Fibroblast of lung (primary cell): ENCODE results near the gene RALGPS2. TPM values are rescaled to one million over a fixed set of nuclear protein-coding genes. Genes with fewer than 3 reads are reported as not detected.

Experiments
- DNase-seq, 2 donors: peaks; one replicate each; pipeline versions ENCODE4 v3.0.0 to v3.0.0-alpha.2; 2010; ENCODE audit warnings: low read depth in 2 of 2
- H2AFZ ChIP-seq: 2 replicates; pipeline ENCODE4 v1.5.1; 2012; ENCODE audit warnings: low read length, control low read depth, inconsistent platforms
- H3K27ac ChIP-seq: 2 replicates; pipeline ENCODE4 v1.5.1; 2011; ENCODE audit warnings: low read length, control low read depth; ENCODE audit not compliant: insufficient read depth
- H3K27me3 ChIP-seq: 2 replicates; pipeline ENCODE4 v1.5.1; 2011; ENCODE audit warnings: mild to moderate bottlenecking, low read length; ENCODE audit not compliant: control insufficient read depth, insufficient read depth
- H3K36me3 ChIP-seq: 2 replicates; pipeline ENCODE4 v1.5.1; 2011; ENCODE audit warnings: low read length; ENCODE audit not compliant: control insufficient read depth, insufficient read depth
- H3K4me1 ChIP-seq: 2 replicates; pipeline ENCODE4 v1.5.1; 2011; ENCODE audit warnings: low read length; ENCODE audit not compliant: control insufficient read depth, insufficient read depth; ENCODE audit errors: extremely low read depth
- H3K4me2 ChIP-seq: 2 replicates; pipeline ENCODE4 v1.5.1; 2011; ENCODE audit warnings: low read length, control low read depth; ENCODE audit not compliant: insufficient read depth; ENCODE audit errors: extremely low read depth
- H3K4me3 ChIP-seq, 4 experiments: fragments of 200-600 bp in 1 of 4; sonication (generic) in 1 of 4; replicated peaks in 1 of 4; 2 replicates each; pipeline ENCODE4 v1.5.1; 2011 to 2016; ENCODE audit warnings: low read length in 4 of 4, low read depth in 3 of 4, mild to moderate bottlenecking in 3 of 4, control low read depth in 2 of 4, inconsistent platforms in 1 of 4, mixed read lengths in 1 of 4; ENCODE audit not compliant: insufficient read depth in 1 of 4; ENCODE audit errors: control extremely low read depth in 1 of 4
- H3K79me2 ChIP-seq: 2 replicates; pipeline ENCODE4 v1.5.1; 2012; ENCODE audit warnings: mild to moderate bottlenecking, low read length, inconsistent platforms; ENCODE audit not compliant: control insufficient read depth, insufficient read depth
- H3K9ac ChIP-seq: 2 replicates; pipeline ENCODE4 v1.5.1; 2011; ENCODE audit warnings: mild to moderate bottlenecking, low read length, control low read depth; ENCODE audit not compliant: insufficient read depth
- H3K9me3 ChIP-seq: 2 replicates; pipeline ENCODE4 v1.5.1; 2012; ENCODE audit warnings: low read depth, low read length; ENCODE audit not compliant: control insufficient read depth, insufficient read depth
- H4K20me1 ChIP-seq: 2 replicates; pipeline ENCODE4 v1.5.1; 2011; ENCODE audit warnings: low read length; ENCODE audit not compliant: control insufficient read depth, insufficient read depth; ENCODE audit errors: extremely low read depth
- EZH2 ChIP-seq: IDR thresholded peaks from 2 replicates; pipeline ENCODE4 v1.5.1; 2012; ENCODE audit warnings: low read length, control low read depth, mild to moderate bottlenecking; ENCODE audit errors: missing control alignments
- polyA plus RNA-seq, 2 donors: library from polyadenylated mRNA; depleted of rRNA in 1 of 2; stranded (reverse) in 1 of 2; unstranded in 1 of 2; fragments of >200 nt; gene quantifications; 2 replicates each; pipeline ENCODE4 v1.2.1, GENCODE V29; 2011 to 2012; ENCODE audit warnings: missing spikeins in 1 of 2
- total RNA-seq: library from RNA; depleted of rRNA; stranded (reverse); fragments of >200 nt; gene quantifications from 2 replicates; pipeline ENCODE4 v1.2.1, GENCODE V29; 2014
- TF ChIP-seq, protein P1 (sequence below), 2 donors: IDR thresholded peaks in 1 of 2; conservative IDR thresholded peaks in 1 of 2; 1 replicate in 1 of 2; 2 replicates in 1 of 2; pipeline ENCODE4 v1.5.1; 2011 to 2012; ENCODE audit warnings: low read length in 2 of 2, control low read depth in 1 of 2, inconsistent platforms in 1 of 2, low read depth in 1 of 2, mild to moderate bottlenecking in 1 of 2

RALGPS2 gene
- total and polyA plus RNA-seq, 2 donors (not counting 1 experiment from before 2014, with no cell fraction given), result 53.8 to 69.7 TPM

DNA sequence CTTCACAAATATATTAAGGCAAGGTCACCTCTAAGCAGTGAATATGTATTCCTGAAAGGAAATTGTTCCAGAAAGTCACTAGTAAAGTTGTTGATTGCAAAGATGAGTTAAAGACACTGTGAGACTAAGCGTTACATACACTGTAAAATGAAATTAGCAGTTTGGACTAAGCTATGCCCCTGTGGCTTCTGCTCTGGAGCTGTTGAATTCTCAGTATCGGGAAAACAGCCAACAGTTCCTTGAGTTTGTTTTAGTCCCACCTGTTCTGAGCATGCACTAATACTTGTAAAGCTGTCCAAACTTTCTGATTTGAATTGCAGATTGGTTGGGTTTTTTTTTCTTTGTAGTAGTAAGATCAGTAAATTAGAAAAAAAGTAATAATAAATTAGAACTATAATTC is 124.9 kb downstream of the RALGPS2 start:
- no peaks in the 10 kb centered on the region for H3K79me2 ChIP-seq
- TF ChIP-seq, protein P1, sequence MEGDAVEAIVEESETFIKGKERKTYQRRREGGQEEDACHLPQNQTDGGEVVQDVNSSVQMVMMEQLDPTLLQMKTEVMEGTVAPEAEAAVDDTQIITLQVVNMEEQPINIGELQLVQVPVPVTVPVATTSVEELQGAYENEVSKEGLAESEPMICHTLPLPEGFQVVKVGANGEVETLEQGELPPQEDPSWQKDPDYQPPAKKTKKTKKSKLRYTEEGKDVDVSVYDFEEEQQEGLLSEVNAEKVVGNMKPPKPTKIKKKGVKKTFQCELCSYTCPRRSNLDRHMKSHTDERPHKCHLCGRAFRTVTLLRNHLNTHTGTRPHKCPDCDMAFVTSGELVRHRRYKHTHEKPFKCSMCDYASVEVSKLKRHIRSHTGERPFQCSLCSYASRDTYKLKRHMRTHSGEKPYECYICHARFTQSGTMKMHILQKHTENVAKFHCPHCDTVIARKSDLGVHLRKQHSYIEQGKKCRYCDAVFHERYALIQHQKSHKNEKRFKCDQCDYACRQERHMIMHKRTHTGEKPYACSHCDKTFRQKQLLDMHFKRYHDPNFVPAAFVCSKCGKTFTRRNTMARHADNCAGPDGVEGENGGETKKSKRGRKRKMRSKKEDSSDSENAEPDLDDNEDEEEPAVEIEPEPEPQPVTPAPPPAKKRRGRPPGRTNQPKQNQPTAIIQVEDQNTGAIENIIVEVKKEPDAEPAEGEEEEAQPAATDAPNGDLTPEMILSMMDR (conservative IDR thresholded peaks at IDR 0.05 in 1 of 2, IDR thresholded peaks at IDR 0.05 in 1 of 2; ENCODE audit: low read depth in 1 of 2, low read length in 2 of 2), result no peak
- no peak for TF ChIP-seq EZH2
- H3K4me3 ChIP-seq, result no peak overlapping the region
- peak in 1 of 2 donors; percentile 7 for DNase-seq
- H3K4me1 ChIP-seq, result peaks cover 2% of the 10 kb centered on the region
- H3K9me3 ChIP-seq, result no peaks in the 10 kb centered on the region
- H4K20me1 ChIP-seq, result no peaks in the 10 kb centered on the region
- no peak overlapping the region for H3K4me2 ChIP-seq
- no peaks in the 10 kb centered on the region for H3K36me3 ChIP-seq
- no peaks in the 10 kb centered on the region for H3K27me3 ChIP-seq
- H2AFZ ChIP-seq, result no peak overlapping the region
- H3K27ac ChIP-seq, result no peak overlapping the region
- no peak overlapping the region for H3K9ac ChIP-seq

DNA sequence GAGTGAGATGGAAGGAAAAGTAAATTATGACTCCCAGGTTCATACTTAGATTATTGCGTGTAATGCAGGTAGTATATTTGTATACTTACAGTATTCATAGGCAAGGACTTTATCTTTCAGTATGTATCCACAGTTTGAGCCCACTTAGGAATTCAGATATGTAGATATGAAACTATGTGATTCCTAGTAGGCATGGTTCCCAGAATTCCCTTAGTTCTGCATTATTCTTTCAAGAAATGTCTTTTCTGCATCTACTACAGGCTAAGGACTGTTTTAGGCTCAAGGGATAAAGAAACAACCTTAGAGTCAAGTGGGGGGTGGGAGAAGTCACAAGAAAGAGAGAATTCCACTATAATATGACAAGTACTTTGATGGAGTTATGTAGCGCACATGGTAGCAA is 132.1 kb downstream of the RALGPS2 start:
- Histone ChIP-seq H3K27ac (no peak overlapping the region), H3K4me1 (no peaks in the 10 kb centered on the region), H3K4me2 (no peak overlapping the region), H3K9ac (no peak overlapping the region), H2AFZ (no peak overlapping the region), H3K4me3 (no peak overlapping the region), H3K36me3 (no peaks in the 10 kb centered on the region), H3K9me3 (no peaks in the 10 kb centered on the region), H4K20me1 (no peaks in the 10 kb centered on the region), H3K27me3 (no peaks in the 10 kb centered on the region), H3K79me2 (no peaks in the 10 kb centered on the region)
- no peak for DNase-seq
- TF ChIP-seq, protein P1 (conservative IDR thresholded peaks at IDR 0.05 in 1 of 2, IDR thresholded peaks at IDR 0.05 in 1 of 2; ENCODE audit: low read depth in 1 of 2, low read length in 2 of 2), result no peak
- no peak for TF ChIP-seq EZH2

DNA sequence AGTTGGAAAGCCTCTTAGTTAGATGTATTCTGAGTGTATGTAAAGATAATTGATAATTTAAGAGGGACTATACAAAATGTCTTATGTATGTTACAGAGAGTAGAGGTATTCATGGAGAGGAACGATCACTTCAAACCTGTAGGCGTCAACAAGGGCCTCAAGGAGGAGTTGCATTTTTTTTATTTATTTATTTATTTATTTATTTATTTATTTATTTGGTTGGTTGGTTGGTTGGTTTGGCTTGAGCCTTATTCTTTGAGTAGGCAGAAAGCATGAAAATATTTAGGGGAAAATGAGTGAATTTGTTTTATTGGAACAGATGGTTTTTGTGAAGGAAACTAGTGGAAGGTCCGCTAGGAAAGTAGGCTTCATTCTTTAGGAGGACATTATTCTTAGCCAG is 137.4 kb downstream of the RALGPS2 start:
- no peaks in the 10 kb centered on the region for H3K4me1 ChIP-seq
- H2AFZ ChIP-seq, result no peak overlapping the region
- no peak overlapping the region for H3K4me3 ChIP-seq
- TF ChIP-seq, protein P1 (conservative IDR thresholded peaks at IDR 0.05 in 1 of 2, IDR thresholded peaks at IDR 0.05 in 1 of 2; ENCODE audit: low read depth in 1 of 2, low read length in 2 of 2), result no peak
- TF ChIP-seq EZH2, result no peak
- H3K27me3 ChIP-seq, result no peaks in the 10 kb centered on the region
- H3K9ac ChIP-seq, result no peak overlapping the region
- H3K4me2 ChIP-seq, result no peak overlapping the region
- H3K79me2 ChIP-seq, result no peaks in the 10 kb centered on the region
- no peaks in the 10 kb centered on the region for H4K20me1 ChIP-seq
- no peak for DNase-seq
- H3K27ac ChIP-seq, result no peak overlapping the region
- no peaks in the 10 kb centered on the region for H3K36me3 ChIP-seq
- H3K9me3 ChIP-seq, result no peaks in the 10 kb centered on the region
